ENCODE data around the gene RNU4-1. TPM values are rescaled to one million over a fixed set of nuclear protein-coding genes. Genes with fewer than 3 reads are reported as not detected.

The RNU4-1 gene
- total and polyA plus RNA-seq, 4 donors: under 0.01 to 26.0 (median under 0.01) TPM; not detected in 1

GRCh38 chr12:120331390-120331789 lies 38.4 kb upstream of the RNU4-1 start:
- Histone ChIP-seq H3K27me3 (ENCODE audit: control insufficient read depth in 4 of 4, insufficient read depth in 4 of 4, low read length in 3 of 4) (no peaks in the 10 kb centered on the region), H3K9ac (ENCODE audit: low read depth in 1 of 2, low read length in 2 of 2) (no peak overlapping the region), H3K27ac (ENCODE audit: low read depth in 1 of 2, low read length in 2 of 2) (no peak overlapping the region), H3K36me3 (ENCODE audit: control insufficient read depth in 4 of 4, insufficient read depth in 3 of 4, low read depth in 1 of 4, low read length in 3 of 4) (no peaks in the 10 kb centered on the region), H3K9me3 (ENCODE audit: control insufficient read depth in 4 of 4, low read length in 3 of 4) (no peaks in the 10 kb centered on the region), H3K4me1 (ENCODE audit: control insufficient read depth in 4 of 4, insufficient read depth in 4 of 4, low read length in 3 of 4) (peaks cover 0 to 15% (median 8%) of the 10 kb centered on the region in 4 donors), H3K4me3 (ENCODE audit: low read depth in 1 of 3, low read length in 3 of 3) (no peak overlapping the region)
- WGBS: 72% methylated on average over 3 of the region's 3 CpGs
- no peak for TF ChIP-seq SP1 (IDR thresholded peaks at IDR 0.05)
- TF ChIP-seq EGR1 (IDR thresholded peaks at IDR 0.05; ENCODE audit: low read depth in 2 of 2): no peak
- TF ChIP-seq NR2F2 (IDR thresholded peaks at IDR 0.05): no peak
- no peak for TF ChIP-seq CTCF (IDR thresholded peaks at IDR 0.05; ENCODE audit: low read depth, low read length, missing input control)
- TF ChIP-seq RXRA (IDR thresholded peaks at IDR 0.05): no peak
- TF ChIP-seq REST (IDR thresholded peaks at IDR 0.05): no peak
- no peak for TF ChIP-seq HNF4A (conservative IDR thresholded peaks at IDR 0.05)
- no peak for TF ChIP-seq FOXA2 (IDR thresholded peaks at IDR 0.05)
- DNase-seq (ENCODE audit: low spot score): no peak

GRCh38 chr12:120328228-120328627 lies 35.2 kb upstream of the RNU4-1 start:
- no peaks in the 10 kb centered on the region for H3K27me3 ChIP-seq (ENCODE audit: control insufficient read depth in 4 of 4, insufficient read depth in 4 of 4, low read length in 3 of 4)
- H3K4me3 ChIP-seq (ENCODE audit: low read depth in 1 of 3, low read length in 3 of 3): no peak overlapping the region
- peaks cover 2 to 26% (median 17%) of the 10 kb centered on the region in 4 donors for H3K4me1 ChIP-seq (ENCODE audit: control insufficient read depth in 4 of 4, insufficient read depth in 4 of 4, low read length in 3 of 4)
- no peaks in the 10 kb centered on the region for H3K9me3 ChIP-seq (ENCODE audit: control insufficient read depth in 4 of 4, low read length in 3 of 4)
- 79% methylated on average over 4 of the region's 4 CpGs for whole genome bisulfite sequencing
- no peak overlapping the region for H3K27ac ChIP-seq (ENCODE audit: low read depth in 1 of 2, low read length in 2 of 2)
- DNase-seq (ENCODE audit: low spot score): no peak
- H3K36me3 ChIP-seq (ENCODE audit: control insufficient read depth in 4 of 4, insufficient read depth in 3 of 4, low read depth in 1 of 4, low read length in 3 of 4): no peaks in the 10 kb centered on the region
- TF ChIP-seq RAD21 (IDR thresholded peaks at IDR 0.05) (no peak), TAF1 (conservative IDR thresholded peaks at IDR 0.05) (no peak), YY1 (IDR thresholded peaks at IDR 0.05) (no peak), CTCF (IDR thresholded peaks at IDR 0.05; ENCODE audit: low read depth, low read length, missing input control) (no peak), FOXA1 (IDR thresholded peaks at IDR 0.05) (no peak), GABPA (IDR thresholded peaks at IDR 0.05 in 1 of 2, conservative IDR thresholded peaks at IDR 0.05 in 1 of 2) (no peak), JUND (IDR thresholded peaks at IDR 0.05) (no peak), ATF3 (IDR thresholded peaks at IDR 0.05) (no peak), HNF4A (conservative IDR thresholded peaks at IDR 0.05) (no peak), SP1 (IDR thresholded peaks at IDR 0.05) (no peak), ZBTB33 (IDR thresholded peaks at IDR 0.05) (no peak), NR2F2 (IDR thresholded peaks at IDR 0.05) (no peak)
- no peak overlapping the region for H3K9ac ChIP-seq (ENCODE audit: low read depth in 1 of 2, low read length in 2 of 2)
